K562 (cell line): ENCODE results near the gene ACOT7. TPM values are rescaled to one million over a fixed set of nuclear protein-coding genes. Genes with fewer than 3 reads are reported as not detected.

ENCODE experiments used
- CAMTA2 ChIP-seq: fragments of 250-450 bp; sonication (Bioruptor Pico); conservative IDR thresholded peaks from 2 replicates; pipeline ENCODE4 v1.5.1; 2022
- HBP1 ChIP-seq: fragments of 450-650 bp; formaldehyde crosslinking; IDR thresholded peaks from 2 replicates; pipeline ENCODE4 v1.4.0; 2022; ENCODE audit warnings: missing genetic modification characterization
- HMGN3 ChIP-seq: IDR thresholded peaks from 2 replicates; pipeline ENCODE4 v1.6.1; 2011; ENCODE audit warnings: borderline replicate concordance, low read depth, mild to moderate bottlenecking, mixed read lengths, low read length; ENCODE audit not compliant: insufficient read length; ENCODE audit errors: extremely low read depth
- NR2F6 ChIP-seq: fragments of 450-650 bp; formaldehyde crosslinking; IDR thresholded peaks from 2 replicates; pipeline ENCODE4 v1.4.0; 2020; ENCODE audit warnings: mild to moderate bottlenecking
- OTX1 ChIP-seq: fragments of 450-650 bp; formaldehyde crosslinking; IDR thresholded peaks from 2 replicates; pipeline ENCODE4 v1.4.0; 2022; ENCODE audit warnings: mild to moderate bottlenecking
- PCBP2 ChIP-seq: fragments of 200-400 bp; formaldehyde crosslinking; IDR thresholded peaks from 2 replicates; pipeline ENCODE4 v1.6.1; 2018; ENCODE audit warnings: low read length, low read depth, mild to moderate bottlenecking, moderate library complexity; ENCODE audit not compliant: poor library complexity, severe bottlenecking
- POLR3A ChIP-seq: IDR thresholded peaks from 2 replicates; pipeline ENCODE4 v1.6.1; 2011; ENCODE audit warnings: borderline replicate concordance, mild to moderate bottlenecking, moderate library complexity; ENCODE audit not compliant: insufficient read length, insufficient read depth; ENCODE audit errors: extremely low read depth
- SETDB1 ChIP-seq: IDR thresholded peaks from one replicate; pipeline ENCODE4 v1.6.1; 2012; ENCODE audit warnings: low read length, control low read depth, inconsistent platforms
- SMARCA4 ChIP-seq: fragments of 450-650 bp; IDR thresholded peaks from 2 replicates; pipeline ENCODE4 v1.6.1; 2016
- STAT5A ChIP-seq: IDR thresholded peaks from 2 replicates; pipeline ENCODE4 v1.6.1; 2012; ENCODE audit warnings: low read length, inconsistent platforms, borderline replicate concordance
- TCF7 ChIP-seq: sonication (generic); IDR thresholded peaks from 2 replicates; pipeline ENCODE4 v1.6.1; 2016; ENCODE audit warnings: antibody characterized with exemption, borderline replicate concordance
- TEAD2 ChIP-seq: fragments of 450-650 bp; IDR thresholded peaks from 2 replicates; pipeline ENCODE4 v1.6.1; 2016; ENCODE audit warnings: missing genetic modification characterization, control low read depth, missing compliant biosample characterization
- ZFX ChIP-seq: sonication (generic); formaldehyde crosslinking; IDR thresholded peaks from 2 replicates; pipeline ENCODE4 v1.8.0; 2022; ENCODE audit warnings: mild to moderate bottlenecking, missing genetic modification reagents, moderate library complexity
- ZNF143 ChIP-seq: sonication (generic); formaldehyde crosslinking; IDR thresholded peaks from 2 replicates; pipeline ENCODE4 v1.9.0; 2022; ENCODE audit warnings: mild to moderate bottlenecking, missing genetic modification reagents
- ZNF146 ChIP-seq: IDR thresholded peaks from one replicate; pipeline ENCODE4 v1.6.1; 2018; ENCODE audit warnings: missing compliant biosample characterization; ENCODE audit not compliant: unreplicated experiment
- ZNF408 ChIP-seq: fragments of 250-450 bp; sonication (Bioruptor Pico); IDR thresholded peaks from 2 replicates; pipeline ENCODE4 v1.4.0; 2020; ENCODE audit warnings: low read depth, mild to moderate bottlenecking, moderate library complexity
- ZNF41 ChIP-seq: fragments of 250-450 bp; sonication (Bioruptor Pico); conservative IDR thresholded peaks from 2 replicates; pipeline ENCODE4 v1.4.0; 2020; ENCODE audit warnings: mild to moderate bottlenecking
- ZNF507 ChIP-seq: conservative IDR thresholded peaks from 2 replicates; pipeline ENCODE4 v1.6.1; 2017; ENCODE audit warnings: missing genetic modification characterization, missing compliant biosample characterization
- polyA plus RNA-seq, 8 experiments: library from polyadenylated mRNA; depleted of rRNA in 4 of 8; stranded (reverse) in 5 of 8; unstranded in 3 of 8; fragments of >200 nt; fragmentation: Nextera tagmentation in 2 of 8; fragmentation: Illumina TruSeq in 1 of 8; extraction: Ambion mirVana in 2 of 8; extraction: Trizol in 1 of 8; gene quantifications; 2 replicates each; pipeline versions ENCODE4 v1.2.1 to v1.2.3, GENCODE V29; 2011 to 2014; ENCODE audit warnings: inconsistent platforms in 1 of 8, missing spikeins in 1 of 8
- total RNA-seq, 7 experiments: library from RNA; depleted of rRNA in 6 of 7; stranded (reverse); fragments of >200 nt in 6 of 7; fragmentation: Illumina TruSeq in 2 of 7; extraction: Trizol in 2 of 7; gene quantifications; 2 replicates each; pipeline versions ENCODE4 v1.2.1 to v1.2.3, GENCODE V29; 2011 to 2021; ENCODE audit warnings: low replicate concordance in 1 of 7
- TF ChIP-seq, protein P1 (sequence below): sonication (generic); formaldehyde crosslinking; IDR thresholded peaks from 2 replicates; pipeline ENCODE4 v1.8.1; 2022; ENCODE audit warnings: missing genetic modification reagents
- TF ChIP-seq, protein P2 (sequence below): sonication (generic); formaldehyde crosslinking; IDR thresholded peaks from 2 replicates; pipeline ENCODE4 v1.8.1; 2023; ENCODE audit warnings: mild to moderate bottlenecking, missing genetic modification reagents, moderate library complexity
- TF ChIP-seq, protein P3 (sequence below): sonication (generic); formaldehyde crosslinking; IDR thresholded peaks from 2 replicates; pipeline ENCODE4 v1.8.0; 2023; ENCODE audit warnings: missing genetic modification reagents, mild to moderate bottlenecking, borderline replicate concordance

Gene ACOT7
- total and polyA plus RNA-seq, 9 of the 15 experiments (the other 6 are each of a cell fraction or from before 2014, with no cell fraction given), result 7.0 to 92.6 (median 37.2) TPM

GRCh38 chr1:6438047-6438525 lies 44.5 kb upstream of the ACOT7 start (continued):
- TF ChIP-seq ZNF507 (tag) (no peak), POLR3A (no peak), OTX1 (CRISPR knock-in tag) (no peak), SMARCA4 (no peak), TEAD2 (tag) (no peak), PCBP2 (no peak), STAT5A (no peak), CAMTA2 (no peak), HBP1 (CRISPR knock-in tag) (no peak), ZFX (CRISPR knock-in tag) (no peak), SETDB1 (no peak), ZNF146 (no peak), ZNF143 (no peak), HMGN3 (no peak), TCF7 (no peak), ZNF408 (CRISPR knock-in tag) (no peak), ZNF41 (CRISPR knock-in tag) (no peak), NR2F6 (CRISPR knock-in tag) (no peak)
- TF ChIP-seq, protein P1, sequence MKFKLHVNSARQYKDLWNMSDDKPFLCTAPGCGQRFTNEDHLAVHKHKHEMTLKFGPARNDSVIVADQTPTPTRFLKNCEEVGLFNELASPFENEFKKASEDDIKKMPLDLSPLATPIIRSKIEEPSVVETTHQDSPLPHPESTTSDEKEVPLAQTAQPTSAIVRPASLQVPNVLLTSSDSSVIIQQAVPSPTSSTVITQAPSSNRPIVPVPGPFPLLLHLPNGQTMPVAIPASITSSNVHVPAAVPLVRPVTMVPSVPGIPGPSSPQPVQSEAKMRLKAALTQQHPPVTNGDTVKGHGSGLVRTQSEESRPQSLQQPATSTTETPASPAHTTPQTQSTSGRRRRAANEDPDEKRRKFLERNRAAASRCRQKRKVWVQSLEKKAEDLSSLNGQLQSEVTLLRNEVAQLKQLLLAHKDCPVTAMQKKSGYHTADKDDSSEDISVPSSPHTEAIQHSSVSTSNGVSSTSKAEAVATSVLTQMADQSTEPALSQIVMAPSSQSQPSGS, result no peak
- TF ChIP-seq, protein P2, sequence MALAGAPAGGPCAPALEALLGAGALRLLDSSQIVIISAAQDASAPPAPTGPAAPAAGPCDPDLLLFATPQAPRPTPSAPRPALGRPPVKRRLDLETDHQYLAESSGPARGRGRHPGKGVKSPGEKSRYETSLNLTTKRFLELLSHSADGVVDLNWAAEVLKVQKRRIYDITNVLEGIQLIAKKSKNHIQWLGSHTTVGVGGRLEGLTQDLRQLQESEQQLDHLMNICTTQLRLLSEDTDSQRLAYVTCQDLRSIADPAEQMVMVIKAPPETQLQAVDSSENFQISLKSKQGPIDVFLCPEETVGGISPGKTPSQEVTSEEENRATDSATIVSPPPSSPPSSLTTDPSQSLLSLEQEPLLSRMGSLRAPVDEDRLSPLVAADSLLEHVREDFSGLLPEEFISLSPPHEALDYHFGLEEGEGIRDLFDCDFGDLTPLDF (CRISPR knock-in tag), result no peak
- TF ChIP-seq, protein P3, sequence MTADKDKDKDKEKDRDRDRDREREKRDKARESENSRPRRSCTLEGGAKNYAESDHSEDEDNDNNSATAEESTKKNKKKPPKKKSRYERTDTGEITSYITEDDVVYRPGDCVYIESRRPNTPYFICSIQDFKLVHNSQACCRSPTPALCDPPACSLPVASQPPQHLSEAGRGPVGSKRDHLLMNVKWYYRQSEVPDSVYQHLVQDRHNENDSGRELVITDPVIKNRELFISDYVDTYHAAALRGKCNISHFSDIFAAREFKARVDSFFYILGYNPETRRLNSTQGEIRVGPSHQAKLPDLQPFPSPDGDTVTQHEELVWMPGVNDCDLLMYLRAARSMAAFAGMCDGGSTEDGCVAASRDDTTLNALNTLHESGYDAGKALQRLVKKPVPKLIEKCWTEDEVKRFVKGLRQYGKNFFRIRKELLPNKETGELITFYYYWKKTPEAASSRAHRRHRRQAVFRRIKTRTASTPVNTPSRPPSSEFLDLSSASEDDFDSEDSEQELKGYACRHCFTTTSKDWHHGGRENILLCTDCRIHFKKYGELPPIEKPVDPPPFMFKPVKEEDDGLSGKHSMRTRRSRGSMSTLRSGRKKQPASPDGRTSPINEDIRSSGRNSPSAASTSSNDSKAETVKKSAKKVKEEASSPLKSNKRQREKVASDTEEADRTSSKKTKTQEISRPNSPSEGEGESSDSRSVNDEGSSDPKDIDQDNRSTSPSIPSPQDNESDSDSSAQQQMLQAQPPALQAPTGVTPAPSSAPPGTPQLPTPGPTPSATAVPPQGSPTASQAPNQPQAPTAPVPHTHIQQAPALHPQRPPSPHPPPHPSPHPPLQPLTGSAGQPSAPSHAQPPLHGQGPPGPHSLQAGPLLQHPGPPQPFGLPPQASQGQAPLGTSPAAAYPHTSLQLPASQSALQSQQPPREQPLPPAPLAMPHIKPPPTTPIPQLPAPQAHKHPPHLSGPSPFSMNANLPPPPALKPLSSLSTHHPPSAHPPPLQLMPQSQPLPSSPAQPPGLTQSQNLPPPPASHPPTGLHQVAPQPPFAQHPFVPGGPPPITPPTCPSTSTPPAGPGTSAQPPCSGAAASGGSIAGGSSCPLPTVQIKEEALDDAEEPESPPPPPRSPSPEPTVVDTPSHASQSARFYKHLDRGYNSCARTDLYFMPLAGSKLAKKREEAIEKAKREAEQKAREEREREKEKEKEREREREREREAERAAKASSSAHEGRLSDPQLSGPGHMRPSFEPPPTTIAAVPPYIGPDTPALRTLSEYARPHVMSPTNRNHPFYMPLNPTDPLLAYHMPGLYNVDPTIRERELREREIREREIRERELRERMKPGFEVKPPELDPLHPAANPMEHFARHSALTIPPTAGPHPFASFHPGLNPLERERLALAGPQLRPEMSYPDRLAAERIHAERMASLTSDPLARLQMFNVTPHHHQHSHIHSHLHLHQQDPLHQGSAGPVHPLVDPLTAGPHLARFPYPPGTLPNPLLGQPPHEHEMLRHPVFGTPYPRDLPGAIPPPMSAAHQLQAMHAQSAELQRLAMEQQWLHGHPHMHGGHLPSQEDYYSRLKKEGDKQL (CRISPR knock-in tag), result no peak
